Left colon (tissue), 2 donors: ENCODE measurements around the gene CPT1C. TPM values are rescaled to one million over a fixed set of nuclear protein-coding genes. Genes with fewer than 3 reads are reported as not detected.

Experiments used
- ATAC-seq: fragments of 200-7000 bp; cut with Tn5 transposase; one replicate; pipeline ENCODE4 v1.9.1; 2020; ENCODE audit warnings: mild to moderate bottlenecking, moderate library complexity
- DNase-seq, 2 donors: peaks; one replicate each; pipeline ENCODE4 v3.0.0-alpha.2; 2020
- intact Hi-C, 2 donors: fragments of 100-400 bp; cut with DNase I in 1 of 2; cut with micrococcal nuclease in 1 of 2; formaldehyde crosslinking; loops; one replicate each; pipeline versions ENCODE4 v1.11.2 to v1.14.0; 2022; cut with DNase I, micrococcal nuclease
- total RNA-seq, 2 donors: library from RNA; stranded (reverse); fragmentation: NEBNext Ultra II Directional; extraction: Animal tissue kit (Norgen Biotek cat#: 25700); gene quantifications; one replicate each; pipeline ENCODE4 v1.2.1, GENCODE V29; 2021
- donor health status: DM: no; HTN: no; CAD: no.
- donor health status: DM: yes; HTN: yes; CAD: no.

CPT1C gene
- total RNA-seq, 2 donors from 2014 or later = 1.5 to 2.0 TPM

DNA sequence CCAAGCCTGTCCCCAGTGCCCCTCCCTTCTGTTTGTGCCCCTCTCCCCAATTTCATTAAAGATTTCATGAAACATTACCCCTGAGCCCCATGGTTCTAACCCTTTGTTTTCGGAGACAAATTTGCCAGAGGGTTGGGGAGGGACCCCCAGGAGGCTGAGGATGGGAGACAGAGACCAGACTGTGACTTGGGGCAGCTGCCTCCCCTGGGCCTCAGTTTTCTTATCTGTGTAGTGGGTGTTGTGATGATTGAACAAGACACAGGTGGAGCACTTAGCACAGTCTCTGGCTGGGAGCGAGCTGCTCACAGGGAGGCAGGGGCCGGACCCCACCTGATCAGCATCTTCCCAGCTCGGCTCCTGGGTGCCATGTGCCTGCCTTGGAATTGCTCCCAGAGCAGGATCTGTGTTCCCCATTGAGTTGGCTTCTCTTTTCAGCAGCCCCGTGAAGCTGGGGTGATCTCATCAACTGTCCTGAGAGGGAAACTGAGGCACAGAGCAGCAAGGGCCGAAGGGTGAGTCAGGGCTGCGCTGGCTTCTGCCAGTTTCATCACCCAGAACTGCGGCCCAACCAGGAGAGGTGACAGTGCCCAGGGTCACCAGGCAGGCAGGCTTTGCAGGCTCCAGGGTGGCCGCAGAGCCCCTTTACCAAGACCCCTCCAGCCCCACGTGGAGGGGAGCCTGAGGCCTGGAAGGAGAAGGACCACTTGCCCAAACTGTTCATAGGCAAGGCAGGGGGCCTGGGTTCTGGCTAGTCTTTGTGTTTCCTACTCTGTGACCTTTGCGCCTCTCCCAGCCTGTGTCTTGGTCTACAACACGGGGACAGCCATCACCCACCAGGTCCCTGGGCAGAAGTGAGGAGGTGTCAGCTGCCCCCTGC, 32.1 kb upstream of the CPT1C start:
- DNase-seq (no peak), ATAC-seq (no peak)
- intact Hi-C loops = no loop called here

DNA sequence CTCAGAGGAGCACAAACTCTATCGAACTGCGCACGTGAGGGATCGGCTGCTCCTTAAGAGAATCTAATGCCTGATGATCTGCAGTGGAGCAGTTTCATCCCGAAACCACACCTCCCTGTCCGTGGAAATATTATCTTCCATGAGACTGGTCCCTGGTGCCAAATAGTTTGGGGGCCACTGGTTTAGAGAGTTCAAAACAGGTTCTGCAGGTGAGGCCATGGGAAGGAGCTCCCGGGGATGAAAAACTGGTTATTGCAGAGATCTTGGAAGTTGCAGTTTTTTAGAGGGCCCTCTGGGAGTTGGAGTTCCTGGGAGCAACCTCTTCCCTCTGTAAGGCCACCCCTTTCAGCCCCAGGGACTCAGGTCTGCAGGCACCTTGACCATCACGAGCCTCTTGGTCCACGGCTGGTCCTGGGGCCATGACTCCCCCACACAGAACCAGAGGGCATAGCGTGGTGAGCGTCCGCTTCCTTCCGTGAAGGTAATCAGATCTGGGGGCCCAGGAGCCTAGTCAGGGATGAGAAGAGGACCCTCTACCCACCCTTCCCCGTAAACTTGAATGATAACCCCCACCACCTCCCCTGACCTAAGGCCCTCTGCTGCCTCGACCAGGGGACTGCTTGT, 30.5 kb upstream of the CPT1C start:
- intact Hi-C loops = no loop called here
- ATAC-seq = no peak

DNA sequence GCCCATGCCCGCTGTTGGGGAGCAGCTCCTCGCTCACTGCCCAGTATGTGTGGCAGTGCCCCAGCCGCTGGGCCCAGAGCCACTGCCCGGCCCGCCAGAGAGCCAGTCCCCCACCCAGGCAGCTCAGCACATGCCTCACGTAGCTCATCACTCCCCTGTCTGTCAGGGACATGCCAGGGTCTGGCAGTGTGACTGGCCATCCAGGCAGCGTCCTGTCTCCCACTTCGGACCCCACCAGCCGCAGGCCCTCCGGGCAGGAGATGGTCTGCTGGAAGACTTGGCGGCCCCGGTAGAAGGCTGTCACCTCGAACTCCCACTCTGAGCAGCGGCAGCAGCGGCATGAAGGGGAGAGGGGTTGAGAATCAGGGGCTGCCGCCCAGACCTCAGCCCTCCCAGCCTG, 28.9 kb upstream of the CPT1C start:
- intact Hi-C loops = no loop called here
- ATAC-seq (no peak), DNase-seq (no peak)

More for the DNA sequence above, 30.5 kb upstream of the CPT1C start:
- DNase-seq = no peak

DNA sequence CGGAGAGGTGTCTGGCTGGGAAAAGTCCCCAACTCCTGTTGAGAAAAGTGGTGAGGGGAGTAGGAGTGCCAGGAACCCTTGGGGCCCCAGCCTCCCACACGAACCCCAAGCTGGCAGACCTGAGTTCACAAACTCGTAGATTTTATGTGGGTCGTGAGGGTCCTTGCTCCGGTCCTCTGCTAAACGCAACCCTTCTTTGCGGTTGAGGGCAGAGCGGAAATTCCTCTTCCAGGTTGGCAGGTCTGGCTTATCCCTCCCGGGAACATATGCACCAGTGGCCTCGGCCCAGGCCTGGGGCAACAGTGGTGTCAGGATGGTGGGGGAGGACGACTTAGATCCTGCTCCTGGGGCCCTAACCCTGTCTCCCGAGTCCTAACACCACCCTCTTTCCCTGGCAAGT, 27.7 kb upstream of the CPT1C start:
- intact Hi-C loops = no loop called here
- no peak for DNase-seq
- no peak for ATAC-seq

- intact Hi-C loops = no loop called here
- ATAC-seq (peak; percentile 78), DNase-seq (peak; percentile 91 to 97)
Observed at GRCh38 chr19:49664171-49665035, 26.5 kb upstream of the CPT1C start.

GRCh38 chr19:49665036-49665350, 25.9 kb upstream of the CPT1C start:
- intact Hi-C loops = no loop called here
- no peak for ATAC-seq
- no peak for DNase-seq

DNA sequence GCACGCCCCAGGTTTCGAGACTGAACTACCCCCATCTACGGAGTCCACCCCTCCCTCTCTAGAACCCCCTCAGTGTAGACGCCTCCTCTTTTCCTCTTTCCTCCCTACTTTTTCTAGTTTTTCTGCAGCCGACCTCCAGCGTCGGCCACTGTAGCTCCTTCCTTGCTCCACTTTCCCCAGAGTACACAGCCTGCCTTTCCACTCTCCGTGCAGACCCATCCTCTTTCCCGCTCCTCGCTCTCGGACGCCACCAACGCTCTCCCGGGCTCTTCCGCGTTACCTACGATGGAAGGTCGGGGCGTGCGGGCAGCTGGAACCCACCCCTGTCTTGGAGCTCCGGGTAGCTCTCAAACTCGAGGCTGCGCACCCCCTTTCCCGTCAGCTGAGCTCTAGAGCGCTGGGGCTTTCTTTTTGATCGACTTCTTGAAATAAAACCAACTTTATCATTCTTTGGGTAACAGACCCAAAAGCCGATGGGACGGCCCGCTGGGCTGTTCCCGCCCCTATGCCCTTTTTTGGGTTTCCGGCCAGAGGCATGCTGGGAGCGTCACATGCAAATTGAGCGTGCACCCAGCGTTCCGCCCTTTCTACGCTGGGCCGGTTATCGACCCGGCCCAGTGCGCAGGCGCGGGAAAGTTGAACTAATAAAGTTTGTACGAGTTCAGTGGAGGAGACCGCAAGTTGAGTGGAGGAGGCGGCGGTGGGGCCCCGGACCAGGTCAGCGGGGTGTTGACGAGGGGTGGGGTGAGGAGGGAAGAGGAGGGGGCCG, 25.4 kb upstream of the CPT1C start, which contains the start of the genes BCL2L12 and IRF3:
BCL2L12 (plus strand) TSS at position 583 of the 769 bp plus-strand sequence. CDS start 760 bp downstream, outside the sequence.
IRF3 (minus strand) TSS at position 507 of the 769 bp plus-strand sequence. CDS start 1,019 bp downstream, outside the sequence.
- intact Hi-C loops = no loop called here
- ATAC-seq = peak; percentile 85
- DNase-seq = peak; percentile 98 to 99

DNA sequence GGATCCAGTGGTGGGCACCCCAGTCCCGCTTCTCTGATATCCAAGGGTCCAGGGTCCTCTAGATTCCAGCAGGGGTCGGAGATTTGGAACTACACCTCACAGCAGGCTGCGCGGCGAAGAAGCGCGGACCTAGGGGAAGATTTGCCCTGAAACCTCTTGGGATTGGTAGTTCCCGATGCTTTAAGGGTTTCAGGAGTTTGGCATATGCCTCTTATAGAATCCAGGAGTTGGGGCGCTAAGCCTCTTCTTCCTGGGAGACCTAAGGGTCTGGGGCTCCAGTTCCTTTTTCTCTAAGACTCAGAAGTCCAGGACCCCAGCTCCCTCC, 24.8 kb upstream of the CPT1C start:
- intact Hi-C loops = no loop called here
- no peak for DNase-seq
- no peak for ATAC-seq

- ATAC-seq (no peak), DNase-seq (no peak)
- intact Hi-C loops = no loop called here
Observed at GRCh38 chr19:49667473-49667872, 23.4 kb upstream of the CPT1C start.

DNA sequence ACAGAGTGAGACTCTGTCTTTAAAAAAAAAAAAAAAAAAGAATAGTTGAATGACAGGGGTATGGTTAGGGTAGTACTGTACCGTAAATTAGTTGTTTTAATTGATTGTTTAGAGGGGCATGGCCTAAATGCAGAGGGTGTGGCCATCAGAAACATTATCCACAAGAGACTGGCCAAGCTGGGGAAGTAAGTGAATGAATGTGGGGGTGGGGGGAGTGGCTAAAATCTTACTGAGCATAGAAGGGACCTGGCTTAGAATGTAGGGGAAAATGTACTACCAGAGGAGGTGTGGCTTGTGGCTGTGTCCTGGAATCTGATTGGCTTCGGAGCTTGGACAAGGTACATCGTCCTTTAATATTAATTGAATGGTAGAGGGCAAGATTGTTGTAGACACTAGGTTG, 21.4 kb upstream of the CPT1C start:
- DNase-seq (no peak), ATAC-seq (no peak)
- intact Hi-C loops = no loop called here

GRCh38 chr19:49672131-49672919, 18.6 kb upstream of the CPT1C start:
- DNase-seq (peak; percentile 78 to 85), ATAC-seq (peak; percentile 26)
- intact Hi-C loops = no loop called here

DNA sequence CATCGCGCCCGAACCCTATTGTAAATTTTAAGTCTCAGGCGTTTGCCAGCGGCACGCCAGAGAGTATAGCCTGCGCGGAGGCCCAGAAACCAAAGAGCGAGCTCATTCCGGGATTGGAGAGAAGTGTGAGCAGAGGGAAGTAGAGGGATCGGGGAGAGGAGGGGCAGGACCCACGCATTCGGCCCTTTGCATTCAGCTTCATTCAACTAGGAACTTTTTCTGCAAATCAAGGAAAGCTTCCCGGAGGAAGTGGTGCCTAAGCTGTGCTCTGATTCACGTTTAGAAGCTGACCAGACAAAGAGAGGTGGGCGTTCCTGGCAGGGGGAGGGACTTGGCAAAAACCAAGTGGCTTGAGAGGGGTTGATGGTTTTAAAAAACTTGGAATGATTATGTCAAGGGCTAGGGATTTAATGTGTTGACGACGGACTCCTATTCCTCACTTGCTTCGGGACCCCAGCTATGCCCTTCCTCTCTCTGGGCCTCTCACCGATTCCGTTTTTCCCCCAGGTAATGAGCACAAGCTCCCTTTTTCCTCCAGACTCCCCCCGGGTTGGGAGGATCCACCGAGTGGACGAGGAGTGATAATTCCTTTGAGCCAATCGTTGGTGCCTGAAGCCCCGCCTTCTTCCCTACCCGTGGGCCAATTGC, 14.7 kb upstream of the CPT1C start:
- intact Hi-C loops = no loop called here
- ATAC-seq = peak; percentile 59
- peak; percentile 87 for DNase-seq

DNA sequence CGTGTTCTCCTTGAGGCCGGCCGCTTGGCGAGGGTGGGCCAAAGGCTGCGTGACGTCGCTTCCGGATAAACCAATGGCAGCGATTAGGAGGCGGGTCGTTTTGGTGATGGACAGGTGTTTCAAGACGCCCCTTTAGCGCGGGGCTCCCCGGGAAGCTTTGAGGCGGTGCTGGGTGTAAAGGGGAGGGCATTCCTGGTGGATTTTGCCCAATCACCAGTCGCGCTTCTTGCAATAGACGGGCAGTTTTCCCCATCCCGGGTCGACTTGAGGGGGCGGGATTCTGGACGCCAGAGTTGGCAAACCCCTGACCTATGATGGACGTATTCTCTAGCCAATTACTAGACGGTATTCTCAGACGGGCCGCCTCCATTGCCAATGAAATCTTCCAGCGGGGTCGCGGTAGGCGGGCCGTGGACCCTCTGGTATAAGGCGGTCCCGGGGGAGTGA, 14.1 kb upstream of the CPT1C start:
- DNase-seq (peak; percentile 99 to 100), ATAC-seq (peak; percentile 78)
- intact Hi-C loops = no loop called here

DNA sequence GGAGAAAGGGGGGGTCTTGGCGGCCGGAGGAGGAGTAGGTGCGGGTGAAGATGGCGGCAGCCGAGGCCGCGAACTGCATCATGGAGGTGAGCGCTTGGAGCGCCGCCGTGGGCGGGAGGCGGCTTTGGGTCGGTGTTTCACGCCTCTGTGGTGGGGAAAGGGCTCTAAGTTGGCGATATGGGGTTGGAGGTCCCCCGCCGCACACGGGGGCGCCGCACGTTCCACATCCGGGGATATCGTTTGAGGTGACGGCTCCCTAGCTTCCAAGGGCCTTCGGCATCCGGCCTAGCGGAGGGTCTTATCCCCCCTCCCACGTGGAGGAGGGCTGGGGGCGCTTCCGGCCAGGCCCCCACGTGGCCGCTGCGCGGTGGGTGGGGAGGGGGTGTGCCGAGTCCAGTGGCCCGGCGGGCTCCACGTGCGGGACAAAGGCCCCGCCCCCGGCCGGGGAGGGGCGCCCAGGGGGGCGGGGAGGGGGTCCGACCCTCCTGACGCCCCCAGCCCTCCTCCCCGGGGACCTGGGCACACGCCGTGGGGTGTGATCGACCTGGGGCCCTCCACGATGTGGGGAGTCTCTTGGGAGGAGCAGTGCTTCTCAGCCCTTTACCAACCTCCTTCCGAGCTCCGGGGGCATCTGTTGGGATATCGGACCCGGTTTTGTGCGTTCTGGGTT, 13.6 kb upstream of the CPT1C start, which contains the start of gene PRMT1:
PRMT1 (plus strand) TSS at position 41 of the 670 bp plus-strand sequence; CDS start at position 51, 10 bp downstream.
- intact Hi-C loops = no loop called here
- peak in 1 of 2 donors; percentile 61 for DNase-seq
- peak; percentile 10 for ATAC-seq

- DNase-seq (peak; percentile 69 to 85), ATAC-seq (no peak)
- intact Hi-C loops = no loop called here
Observed at GRCh38 chr19:49677901-49678674, 12.8 kb upstream of the CPT1C start.
